HEK293 (cell line): ENCODE data around the gene PSMD6.

Experiments
- CTCF ChIA-PET: fragments of 350-600 bp; formaldehyde crosslinking; extraction: SDS; loops from one replicate; lab custom pipeline; 2021; ENCODE audit warnings: antibody characterized with exemption; lab: Yijun Ruan, JAX
- POLR2A ChIA-PET: fragments of 300-600 bp; formaldehyde crosslinking; extraction: SDS; loops from one replicate; lab custom pipeline; 2020; ENCODE audit warnings: antibody characterized with exemption, inconsistent platforms; lab: Yijun Ruan, JAX
- H3K27ac ChIP-seq: fragments of 200-500 bp; sonication (Bioruptor generic); 2 replicates; pipeline ENCODE4 v1.5.1; 2014; ENCODE audit warnings: low read depth, low read length, control low read depth, inconsistent platforms; ENCODE audit errors: extremely low read depth
- H3K36me3 ChIP-seq, 2 experiments: fragments of 200-500 bp in 1 of 2; sonication (Bioruptor generic) in 1 of 2; 1 replicate in 1 of 2; 2 replicates in 1 of 2; pipeline ENCODE4 v1.5.1; 2014 to 2017; ENCODE audit warnings: inconsistent platforms in 2 of 2, low read length in 2 of 2; ENCODE audit not compliant: control insufficient read depth in 2 of 2, insufficient read depth in 1 of 2
- H3K4me1 ChIP-seq: fragments of 200-500 bp; sonication (Bioruptor generic); 2 replicates; pipeline ENCODE4 v1.5.1; 2014; ENCODE audit warnings: mild to moderate bottlenecking, low read length, inconsistent platforms; ENCODE audit not compliant: control insufficient read depth, insufficient read depth
- H3K4me3 ChIP-seq: 2 replicates; pipeline ENCODE4 v1.5.1; 2011; ENCODE audit warnings: low read depth, mild to moderate bottlenecking, control low read depth, low read length, moderate library complexity
- H3K9me3 ChIP-seq: fragments of 200-500 bp; sonication (Bioruptor generic); 2 replicates; pipeline ENCODE4 v1.5.1; 2014; ENCODE audit warnings: low read depth, low read length, inconsistent platforms; ENCODE audit not compliant: control insufficient read depth, insufficient read depth
- ZBTB10 ChIP-seq: fragments of 450-650 bp; formaldehyde crosslinking; IDR thresholded peaks from 2 replicates; pipeline ENCODE4 v1.5.1; 2016; ENCODE audit warnings: missing biosample characterization, missing genetic modification characterization
- ZBTB17 ChIP-seq: fragments of 450-650 bp; formaldehyde crosslinking; IDR thresholded peaks from 2 replicates; pipeline ENCODE4 v1.5.1; 2016; ENCODE audit warnings: missing biosample characterization, missing genetic modification characterization
- ZBTB48 ChIP-seq: fragments of 450-650 bp; formaldehyde crosslinking; IDR thresholded peaks from 2 replicates; pipeline ENCODE4 v1.5.1; 2016; ENCODE audit warnings: missing biosample characterization, missing genetic modification characterization
- ZNF10 ChIP-seq: fragments of 450-650 bp; formaldehyde crosslinking; IDR thresholded peaks from 2 replicates; pipeline ENCODE4 v1.5.1; 2017; ENCODE audit warnings: missing biosample characterization, missing genetic modification characterization
- ZNF132 ChIP-seq: fragments of 450-650 bp; formaldehyde crosslinking; IDR thresholded peaks from 2 replicates; pipeline ENCODE4 v1.5.1; 2017; ENCODE audit warnings: missing biosample characterization, missing genetic modification characterization, borderline replicate concordance
- ZNF175 ChIP-seq: fragments of 450-650 bp; formaldehyde crosslinking; IDR thresholded peaks from 2 replicates; pipeline ENCODE4 v1.5.1; 2016; ENCODE audit warnings: missing biosample characterization, missing genetic modification characterization
- ZNF202 ChIP-seq: fragments of 450-650 bp; formaldehyde crosslinking; IDR thresholded peaks from 2 replicates; pipeline ENCODE4 v1.5.1; 2016; ENCODE audit warnings: missing biosample characterization, missing genetic modification characterization, borderline replicate concordance
- ZNF211 ChIP-seq: fragments of 450-650 bp; formaldehyde crosslinking; IDR thresholded peaks from 2 replicates; pipeline ENCODE4 v1.5.1; 2016; ENCODE audit warnings: low read depth, missing biosample characterization, missing genetic modification characterization
- ZNF26 ChIP-seq: fragments of 450-650 bp; formaldehyde crosslinking; IDR thresholded peaks from 2 replicates; pipeline ENCODE4 v1.5.1; 2016; ENCODE audit warnings: missing biosample characterization, missing genetic modification characterization
- ZNF362 ChIP-seq: fragments of 450-650 bp; formaldehyde crosslinking; IDR thresholded peaks from 2 replicates; pipeline ENCODE4 v1.5.1; 2016; ENCODE audit warnings: missing biosample characterization, missing genetic modification characterization
- ZNF394 ChIP-seq: fragments of 450-650 bp; formaldehyde crosslinking; IDR thresholded peaks from 2 replicates; pipeline ENCODE4 v1.5.1; 2016; ENCODE audit warnings: missing biosample characterization, missing genetic modification characterization, mild to moderate bottlenecking, moderate library complexity, borderline replicate concordance
- ZNF473 ChIP-seq: fragments of 450-650 bp; formaldehyde crosslinking; IDR thresholded peaks from 2 replicates; pipeline ENCODE4 v1.5.1; 2017; ENCODE audit warnings: missing biosample characterization, missing genetic modification characterization
- ZNF48 ChIP-seq: fragments of 450-650 bp; formaldehyde crosslinking; IDR thresholded peaks from 2 replicates; pipeline ENCODE4 v1.5.1; 2016; ENCODE audit warnings: missing biosample characterization, missing genetic modification characterization
- ZNF514 ChIP-seq: fragments of 450-650 bp; formaldehyde crosslinking; IDR thresholded peaks from 2 replicates; pipeline ENCODE4 v1.5.1; 2016; ENCODE audit warnings: missing biosample characterization, missing genetic modification characterization
- ZNF660 ChIP-seq: fragments of 450-650 bp; IDR thresholded peaks from 2 replicates; pipeline ENCODE4 v1.5.1; 2018; ENCODE audit warnings: missing biosample characterization, mild to moderate bottlenecking, missing genetic modification characterization
- ZNF670 ChIP-seq: fragments of 450-650 bp; formaldehyde crosslinking; IDR thresholded peaks from 2 replicates; pipeline ENCODE4 v1.5.1; 2016; ENCODE audit warnings: missing biosample characterization, missing genetic modification characterization, low read depth
- ZNF701 ChIP-seq: fragments of 450-650 bp; formaldehyde crosslinking; IDR thresholded peaks from 2 replicates; pipeline ENCODE4 v1.5.1; 2016; ENCODE audit warnings: missing biosample characterization, missing genetic modification characterization
- ZNF704 ChIP-seq: fragments of 450-650 bp; formaldehyde crosslinking; IDR thresholded peaks from 2 replicates; pipeline ENCODE4 v1.5.1; 2016; ENCODE audit warnings: missing biosample characterization, missing genetic modification characterization
- ZNF785 ChIP-seq: fragments of 450-650 bp; formaldehyde crosslinking; IDR thresholded peaks from 2 replicates; pipeline ENCODE4 v1.5.1; 2016; ENCODE audit warnings: missing biosample characterization, missing genetic modification characterization
- ZNF843 ChIP-seq: fragments of 450-650 bp; formaldehyde crosslinking; IDR thresholded peaks from 2 replicates; pipeline ENCODE4 v1.5.1; 2016; ENCODE audit warnings: missing biosample characterization, missing genetic modification characterization
- ZSCAN16 ChIP-seq: fragments of 450-650 bp; formaldehyde crosslinking; IDR thresholded peaks from 2 replicates; pipeline ENCODE4 v1.5.1; 2016; ENCODE audit warnings: missing biosample characterization, missing genetic modification characterization
- TF ChIP-seq, protein P1 (sequence below): fragments of 450-650 bp; formaldehyde crosslinking; IDR thresholded peaks from 2 replicates; pipeline ENCODE4 v1.5.1; 2016; ENCODE audit warnings: missing biosample characterization, missing genetic modification characterization
- TF ChIP-seq, protein P2 (sequence below): fragments of 450-650 bp; formaldehyde crosslinking; IDR thresholded peaks from 2 replicates; pipeline ENCODE4 v1.5.1; 2016; ENCODE audit warnings: missing biosample characterization, missing genetic modification characterization
- TF ChIP-seq, protein P3 (sequence below): fragments of 450-650 bp; formaldehyde crosslinking; IDR thresholded peaks from 2 replicates; pipeline ENCODE4 v1.5.1; 2017; ENCODE audit warnings: missing biosample characterization, missing genetic modification characterization

Gene PSMD6

GRCh38 chr3:64030741-64031140 is 7.4 kb upstream of the PSMD6 start (continued):
- TF ChIP-seq ZNF843: no peak
- no peak for TF ChIP-seq ZBTB48 (tag by site-specific recombination)
- TF ChIP-seq ZNF48 (tag by site-specific recombination): no peak
- TF ChIP-seq ZNF362: no peak
- TF ChIP-seq ZNF660 (tag by site-specific recombination): peak; percentile 74; the same call in 1 of the 2 replicates
- no peak for TF ChIP-seq ZNF175
- no peak for TF ChIP-seq ZNF26 (tag by site-specific recombination)
- TF ChIP-seq, protein P1, sequence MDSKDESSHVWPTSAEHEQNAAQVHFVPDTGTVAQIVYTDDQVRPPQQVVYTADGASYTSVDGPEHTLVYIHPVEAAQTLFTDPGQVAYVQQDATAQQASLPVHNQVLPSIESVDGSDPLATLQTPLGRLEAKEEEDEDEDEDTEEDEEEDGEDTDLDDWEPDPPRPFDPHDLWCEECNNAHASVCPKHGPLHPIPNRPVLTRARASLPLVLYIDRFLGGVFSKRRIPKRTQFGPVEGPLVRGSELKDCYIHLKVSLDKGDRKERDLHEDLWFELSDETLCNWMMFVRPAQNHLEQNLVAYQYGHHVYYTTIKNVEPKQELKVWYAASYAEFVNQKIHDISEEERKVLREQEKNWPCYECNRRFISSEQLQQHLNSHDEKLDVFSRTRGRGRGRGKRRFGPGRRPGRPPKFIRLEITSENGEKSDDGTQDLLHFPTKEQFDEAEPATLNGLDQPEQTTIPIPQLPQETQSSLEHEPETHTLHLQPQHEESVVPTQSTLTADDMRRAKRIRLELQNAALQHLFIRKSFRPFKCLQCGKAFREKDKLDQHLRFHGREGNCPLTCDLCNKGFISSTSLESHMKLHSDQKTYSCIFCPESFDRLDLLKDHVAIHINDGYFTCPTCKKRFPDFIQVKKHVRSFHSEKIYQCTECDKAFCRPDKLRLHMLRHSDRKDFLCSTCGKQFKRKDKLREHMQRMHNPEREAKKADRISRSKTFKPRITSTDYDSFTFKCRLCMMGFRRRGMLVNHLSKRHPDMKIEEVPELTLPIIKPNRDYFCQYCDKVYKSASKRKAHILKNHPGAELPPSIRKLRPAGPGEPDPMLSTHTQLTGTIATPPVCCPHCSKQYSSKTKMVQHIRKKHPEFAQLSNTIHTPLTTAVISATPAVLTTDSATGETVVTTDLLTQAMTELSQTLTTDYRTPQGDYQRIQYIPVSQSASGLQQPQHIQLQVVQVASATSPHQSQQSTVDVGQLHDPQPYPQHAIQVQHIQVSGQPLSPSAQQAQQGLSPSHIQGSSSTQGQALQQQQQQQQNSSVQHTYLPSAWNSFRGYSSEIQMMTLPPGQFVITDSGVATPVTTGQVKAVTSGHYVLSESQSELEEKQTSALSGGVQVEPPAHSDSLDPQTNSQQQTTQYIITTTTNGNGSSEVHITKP (tag by site-specific recombination): 0 out of 2 replicates have a peak, but pooled peaks have one; percentile 17
- TF ChIP-seq ZNF514 (tag by site-specific recombination): no peak
- no peak for TF ChIP-seq ZSCAN16 (tag by site-specific recombination)

GRCh38 chr3:64029287-64029686 is 6.0 kb upstream of the PSMD6 start:
- ChIA-PET CTCF (interaction anchor here (0.7 to 2.5 kb wide), 8 partner anchors 9 to 501 kb away, joined by 3 to 21 read pairs (median 6); no protein-coding TSS in a partner anchor), POLR2A (no interaction called here)
- H3K9me3 ChIP-seq: no peaks in the 10 kb centered on the region
- no peaks in the 10 kb centered on the region for H3K4me1 ChIP-seq
- H3K4me3 ChIP-seq: no peak overlapping the region
- no peaks in the 10 kb centered on the region for H3K36me3 ChIP-seq
- no peak overlapping the region for H3K27ac ChIP-seq
- TF ChIP-seq ZNF132 (tag by site-specific recombination) (no peak), ZNF473 (no peak), ZNF394 (tag by site-specific recombination) (no peak), ZNF701 (tag by site-specific recombination) (no peak), ZBTB17 (tag by site-specific recombination) (no peak), ZNF202 (tag by site-specific recombination) (no peak), ZNF785 (tag by site-specific recombination) (no peak), ZBTB10 (no peak), ZNF704 (tag by site-specific recombination) (no peak), ZNF211 (tag by site-specific recombination) (no peak), ZNF670 (tag by site-specific recombination) (no peak), ZNF10 (tag by site-specific recombination) (no peak)
- TF ChIP-seq, protein P2, sequence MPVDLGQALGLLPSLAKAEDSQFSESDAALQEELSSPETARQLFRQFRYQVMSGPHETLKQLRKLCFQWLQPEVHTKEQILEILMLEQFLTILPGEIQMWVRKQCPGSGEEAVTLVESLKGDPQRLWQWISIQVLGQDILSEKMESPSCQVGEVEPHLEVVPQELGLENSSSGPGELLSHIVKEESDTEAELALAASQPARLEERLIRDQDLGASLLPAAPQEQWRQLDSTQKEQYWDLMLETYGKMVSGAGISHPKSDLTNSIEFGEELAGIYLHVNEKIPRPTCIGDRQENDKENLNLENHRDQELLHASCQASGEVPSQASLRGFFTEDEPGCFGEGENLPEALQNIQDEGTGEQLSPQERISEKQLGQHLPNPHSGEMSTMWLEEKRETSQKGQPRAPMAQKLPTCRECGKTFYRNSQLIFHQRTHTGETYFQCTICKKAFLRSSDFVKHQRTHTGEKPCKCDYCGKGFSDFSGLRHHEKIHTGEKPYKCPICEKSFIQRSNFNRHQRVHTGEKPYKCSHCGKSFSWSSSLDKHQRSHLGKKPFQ (tag by site-specific recombination): no peak
- TF ChIP-seq, protein P3, sequence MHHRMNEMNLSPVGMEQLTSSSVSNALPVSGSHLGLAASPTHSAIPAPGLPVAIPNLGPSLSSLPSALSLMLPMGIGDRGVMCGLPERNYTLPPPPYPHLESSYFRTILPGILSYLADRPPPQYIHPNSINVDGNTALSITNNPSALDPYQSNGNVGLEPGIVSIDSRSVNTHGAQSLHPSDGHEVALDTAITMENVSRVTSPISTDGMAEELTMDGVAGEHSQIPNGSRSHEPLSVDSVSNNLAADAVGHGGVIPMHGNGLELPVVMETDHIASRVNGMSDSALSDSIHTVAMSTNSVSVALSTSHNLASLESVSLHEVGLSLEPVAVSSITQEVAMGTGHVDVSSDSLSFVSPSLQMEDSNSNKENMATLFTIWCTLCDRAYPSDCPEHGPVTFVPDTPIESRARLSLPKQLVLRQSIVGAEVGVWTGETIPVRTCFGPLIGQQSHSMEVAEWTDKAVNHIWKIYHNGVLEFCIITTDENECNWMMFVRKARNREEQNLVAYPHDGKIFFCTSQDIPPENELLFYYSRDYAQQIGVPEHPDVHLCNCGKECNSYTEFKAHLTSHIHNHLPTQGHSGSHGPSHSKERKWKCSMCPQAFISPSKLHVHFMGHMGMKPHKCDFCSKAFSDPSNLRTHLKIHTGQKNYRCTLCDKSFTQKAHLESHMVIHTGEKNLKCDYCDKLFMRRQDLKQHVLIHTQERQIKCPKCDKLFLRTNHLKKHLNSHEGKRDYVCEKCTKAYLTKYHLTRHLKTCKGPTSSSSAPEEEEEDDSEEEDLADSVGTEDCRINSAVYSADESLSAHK: no peak
